Activated CD4-positive, alpha-beta T cell treated with anti-CD3 and anti-CD28 coated beads for 24 hours (primary cell): Measurements from ENCODE around the gene USHBP1.

ENCODE experiments used
- DNase-seq, 2 donors: peaks; one replicate each; pipeline ENCODE4 v3.0.0-alpha.2; 2020; ENCODE audit warnings: low read depth in 2 of 2

USHBP1 gene

GRCh38 chr19:17263712-17264640, 569 bp downstream of the USHBP1 start:
- DNase-seq: no peak

- DNase-seq: no peak
These were observed 2.0 kb downstream of the USHBP1 start for GRCh38 chr19:17262557-17262956.

DNA sequence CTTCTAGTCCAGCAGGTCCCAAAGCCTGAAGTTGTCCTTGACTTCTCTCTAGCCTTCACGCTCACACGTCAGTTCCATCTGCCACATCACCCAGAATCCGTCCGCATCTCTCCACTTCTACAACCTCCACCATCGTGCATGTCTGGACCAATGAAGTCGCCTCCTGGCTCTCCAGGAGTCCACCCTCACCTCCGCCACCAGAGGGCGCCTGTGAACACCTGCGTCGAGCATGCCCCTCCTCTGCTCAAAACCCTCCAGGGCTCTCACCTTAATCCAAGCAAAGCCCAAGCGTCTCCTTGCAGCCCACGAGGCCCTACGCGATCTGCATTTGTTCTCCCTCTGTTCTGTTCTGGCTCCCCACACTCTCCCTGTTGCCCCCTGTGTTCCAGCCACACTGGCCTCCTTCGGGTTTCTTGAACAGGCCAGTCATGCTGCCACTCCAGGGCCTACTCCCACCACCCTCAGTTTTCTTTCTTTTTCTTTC, 3.7 kb downstream of the USHBP1 start:
- DNase-seq: peak; percentile 85 to 90

DNA sequence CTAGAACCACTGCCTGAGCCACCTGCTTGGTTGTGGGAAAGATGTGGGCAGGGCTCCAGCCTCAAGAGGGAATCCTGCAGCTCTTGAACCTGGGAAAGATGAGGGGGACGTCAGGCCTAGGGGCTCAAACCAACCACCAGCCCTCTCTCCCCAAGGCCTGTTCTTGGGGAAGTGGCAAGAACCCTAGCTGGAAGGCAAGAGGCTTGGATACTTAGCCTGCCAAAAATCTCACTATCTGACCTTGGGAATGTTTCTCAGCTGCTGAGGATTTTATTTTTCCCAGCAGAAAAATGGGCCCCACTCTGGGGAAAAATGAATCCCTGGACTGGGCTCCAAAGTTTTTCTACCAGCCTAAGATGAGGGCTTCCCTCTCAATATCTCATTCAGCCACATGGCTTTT, 4.6 kb downstream of the USHBP1 start:
- no peak for DNase-seq

DNA sequence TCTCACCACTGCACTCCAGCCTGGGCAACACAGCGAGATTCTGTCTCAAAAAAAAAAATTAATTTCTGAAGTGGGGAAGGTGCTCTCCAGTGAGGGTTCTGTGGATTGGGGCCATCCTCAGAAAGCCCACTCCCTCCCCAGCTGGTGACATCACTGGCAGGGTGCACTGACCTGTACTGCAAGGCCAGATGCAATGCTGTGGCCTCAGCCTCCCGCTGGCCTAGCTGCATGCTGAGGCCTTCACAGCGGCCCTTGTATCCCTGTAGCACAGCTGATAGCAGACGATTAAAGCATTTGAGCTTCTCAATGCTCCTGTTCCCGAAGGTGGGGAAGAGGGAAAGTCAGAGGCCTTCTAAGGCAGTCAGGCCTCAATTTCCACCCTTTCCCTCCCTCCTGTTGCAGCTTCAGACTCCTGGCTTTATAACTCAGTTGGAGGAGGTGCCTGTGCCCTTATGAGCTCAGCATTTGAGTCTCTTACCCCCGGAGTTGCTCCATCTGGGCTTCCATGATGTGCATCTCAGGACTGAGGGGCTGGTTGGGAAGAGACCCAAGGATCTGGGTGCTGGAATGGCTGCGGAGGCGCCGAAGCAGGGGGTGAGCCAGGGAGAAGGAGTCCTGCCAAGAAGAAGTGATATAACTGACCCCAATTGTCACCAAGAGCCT, 5.3 kb downstream of the USHBP1 start:
- no peak for DNase-seq

GRCh38 chr19:17256130-17256529, 8.4 kb downstream of the USHBP1 start:
- DNase-seq: no peak

DNA sequence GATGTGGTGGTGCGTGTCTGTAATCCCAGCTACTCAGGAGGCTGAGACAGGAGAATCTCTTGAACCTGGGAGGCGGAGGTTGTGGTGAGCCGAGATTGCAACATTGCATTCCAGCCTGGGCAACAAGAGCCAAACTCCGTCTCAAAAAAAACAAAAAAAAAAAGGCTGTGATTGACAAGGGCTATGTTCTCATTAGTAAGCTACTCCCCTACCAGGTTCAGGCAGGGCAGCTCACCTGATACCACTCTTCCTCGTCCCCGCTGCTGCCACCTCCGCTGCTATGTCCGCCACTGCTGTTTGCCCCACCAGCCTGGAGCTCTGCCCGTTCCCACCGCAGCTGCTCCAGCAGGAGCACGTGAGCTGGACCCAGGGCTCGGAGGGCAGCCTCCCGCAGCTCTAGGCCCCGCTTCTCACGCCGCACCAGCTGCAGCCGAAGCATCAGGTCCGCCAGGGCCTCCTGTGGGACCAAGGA, 9.4 kb downstream of the USHBP1 start:
- DNase-seq: no peak

GRCh38 chr19:17254636-17255035, 9.9 kb downstream of the USHBP1 start:
- DNase-seq: no peak

DNA sequence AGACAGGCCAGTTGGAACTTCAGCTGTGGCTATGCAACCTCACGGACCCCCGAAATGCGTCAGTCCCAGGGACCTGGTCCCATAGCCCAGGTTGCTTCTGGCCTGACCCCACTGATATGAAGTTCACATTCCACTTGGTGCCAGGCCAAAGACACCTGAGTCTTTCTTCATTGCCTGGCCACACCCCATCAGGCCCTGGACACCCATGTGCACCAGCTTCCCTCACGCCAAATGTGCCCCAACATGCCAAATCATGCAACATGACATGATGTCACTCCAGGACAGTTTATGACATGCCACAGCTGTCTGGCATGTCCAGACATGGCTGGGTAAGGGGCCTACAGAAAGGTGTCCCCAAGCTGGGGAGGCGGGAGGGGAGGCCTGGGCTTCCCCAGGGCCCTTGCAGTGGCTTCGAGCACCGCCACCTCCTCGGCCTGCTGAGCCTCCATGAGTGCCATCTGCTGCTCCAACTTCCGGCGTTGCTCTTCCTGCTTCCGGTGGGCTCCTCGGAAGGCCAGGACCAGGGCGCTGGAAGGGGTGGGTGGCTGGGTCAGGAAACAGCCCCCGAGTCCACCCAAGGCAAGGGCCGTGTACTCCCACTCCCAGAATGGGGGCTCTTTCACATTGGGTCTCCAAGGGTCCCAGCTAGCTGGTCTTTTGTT, 14.5 kb downstream of the USHBP1 start:
- DNase-seq: no peak

DNA sequence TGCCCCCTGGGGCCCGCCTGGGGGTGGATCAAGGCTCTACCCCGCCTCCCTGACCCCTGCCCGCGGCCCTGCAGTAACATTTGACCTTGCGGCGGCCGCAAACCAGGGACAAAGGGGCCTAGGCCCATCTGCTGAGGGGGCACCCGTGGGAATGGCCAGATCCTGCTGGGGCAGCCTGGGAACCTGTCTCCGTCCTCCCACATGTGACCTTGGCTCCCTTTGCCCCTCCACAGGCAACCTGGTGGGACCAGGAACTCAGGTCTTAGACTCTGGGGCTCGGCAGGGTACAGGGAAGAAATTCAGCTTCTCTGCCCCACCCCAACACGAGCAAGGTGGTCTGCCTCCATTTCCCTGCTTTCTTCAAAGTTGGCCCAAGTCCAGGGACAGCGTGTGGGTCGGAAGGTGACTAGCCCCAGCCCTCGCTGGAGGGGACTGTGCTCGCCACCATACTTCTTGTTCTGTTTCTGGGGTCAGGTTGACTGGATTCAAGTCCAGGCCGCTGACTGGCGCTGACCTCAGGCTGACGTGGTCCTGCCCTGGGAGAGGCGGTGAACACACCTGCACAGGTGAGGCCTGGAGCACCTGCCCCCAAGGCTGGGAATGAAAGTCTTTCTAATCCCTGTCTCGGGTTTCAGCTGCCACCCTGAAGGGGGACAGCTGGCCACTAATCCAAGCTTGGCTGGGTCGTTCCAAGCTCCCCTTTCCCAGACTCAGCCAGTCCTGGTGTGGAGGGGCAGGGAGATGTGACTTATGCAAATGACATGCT, 16.4 kb downstream of the USHBP1 start:
- DNase-seq: no peak

DNA sequence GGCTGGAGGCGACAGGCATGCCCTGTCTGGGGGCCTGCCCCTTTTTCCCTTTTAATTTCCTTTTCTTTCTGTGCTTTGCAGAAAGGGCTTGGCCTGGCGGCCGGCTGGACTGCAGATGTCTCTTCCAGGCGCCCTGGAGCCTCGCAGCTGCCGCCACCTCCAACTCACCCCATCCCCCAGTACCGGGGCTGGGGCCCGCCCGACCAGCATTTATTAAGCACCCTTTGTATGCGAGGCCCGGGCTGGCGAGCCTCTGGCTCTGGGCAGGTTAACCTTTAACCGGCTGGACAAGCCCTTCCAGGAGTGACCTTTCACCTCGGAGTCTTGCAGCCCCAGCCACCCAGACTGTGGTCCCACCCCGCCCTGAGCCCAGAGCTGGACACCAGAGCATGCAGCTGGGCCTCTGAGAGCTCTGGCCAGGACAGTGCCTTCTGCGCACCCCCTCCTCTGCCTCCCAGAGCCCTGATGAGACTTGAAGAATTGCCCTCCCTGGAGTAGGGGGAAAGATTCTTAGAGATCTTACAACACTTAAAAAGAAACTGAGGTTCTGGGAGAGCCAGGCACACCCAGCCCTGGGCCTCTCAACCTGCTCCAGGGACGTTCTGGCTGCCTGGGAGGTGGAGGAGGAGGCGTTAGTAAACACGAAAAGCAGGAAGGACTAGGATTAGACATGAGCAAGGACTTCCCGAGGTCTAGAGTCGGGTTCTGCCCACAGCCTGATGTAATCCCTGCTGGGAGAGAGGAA, 17.7 kb downstream of the USHBP1 start:
- DNase-seq: no peak

DNA sequence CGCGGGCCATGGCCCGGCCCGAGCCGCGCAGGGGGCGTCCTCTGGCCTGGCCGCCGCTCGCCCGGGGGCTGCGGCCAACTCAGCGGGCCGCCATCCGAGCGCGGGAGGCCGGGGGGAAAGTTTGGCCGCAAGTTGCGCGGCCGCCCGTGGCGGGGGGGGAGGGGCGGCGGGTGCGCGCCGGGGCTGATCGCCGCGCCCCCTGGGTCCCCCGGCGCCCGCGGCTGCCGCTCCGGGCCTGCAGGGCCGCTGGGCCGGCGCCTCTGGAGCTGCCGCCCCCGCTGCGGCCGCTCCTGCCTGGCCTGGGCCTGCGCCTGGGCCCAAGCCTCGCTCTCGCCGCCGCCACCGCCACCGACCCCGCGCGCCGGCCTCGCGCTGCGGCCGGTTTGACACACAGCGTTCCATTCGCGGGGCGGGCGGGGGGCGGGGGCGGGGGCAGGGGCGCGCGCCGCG, 19.0 kb downstream of the USHBP1 start, which contains the start of gene NR2F6:
Gene NR2F6, minus strand, starts transcription at position 385 of the 450 bp plus-strand sequence. CDS start 699 bp downstream, outside the sequence.
- no peak for DNase-seq

GRCh38 chr19:17244618-17245534, 19.7 kb downstream of the USHBP1 start:
- DNase-seq: no peak

DNA sequence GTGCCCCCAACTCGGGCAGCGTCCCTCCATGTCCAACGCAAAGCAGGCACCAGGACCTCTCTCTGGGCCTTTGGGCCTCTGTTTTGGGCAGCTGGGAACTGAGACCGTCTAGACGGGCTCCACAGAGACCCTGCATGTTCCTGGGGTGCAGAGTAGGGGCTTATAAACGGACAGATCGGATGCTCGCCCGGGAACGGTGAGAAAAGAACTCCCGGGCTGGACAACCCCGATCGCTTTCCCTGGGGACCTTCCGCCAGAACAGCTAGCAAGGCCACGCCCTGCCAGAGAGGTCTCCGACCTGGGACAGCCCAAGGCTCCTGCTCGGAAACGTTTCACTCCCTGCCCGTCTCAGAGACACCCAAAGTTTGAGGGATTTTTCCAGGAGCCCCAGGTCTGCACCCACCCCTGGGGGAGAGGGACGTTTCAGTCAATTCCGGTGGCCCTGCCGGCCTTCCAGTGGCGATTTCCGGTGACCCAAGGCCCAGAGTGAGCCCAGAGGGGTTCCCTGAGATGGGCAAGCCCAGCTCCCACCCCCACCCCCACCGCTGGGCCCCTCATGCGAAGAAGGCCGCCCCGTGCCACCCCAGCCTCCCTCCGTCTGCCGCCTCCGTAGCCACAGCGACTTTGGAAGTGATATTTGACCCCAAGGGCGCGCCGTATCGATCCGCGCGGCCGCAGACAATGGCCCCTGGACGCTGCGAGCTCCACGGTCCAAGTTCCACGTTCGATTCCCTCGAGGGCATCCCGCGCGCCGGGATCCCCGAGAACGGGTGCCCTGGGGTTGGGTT, 20.5 kb downstream of the USHBP1 start:
- no peak for DNase-seq

- DNase-seq: no peak
These were observed 21.2 kb downstream of the USHBP1 start for GRCh38 chr19:17243211-17243829.

DNA sequence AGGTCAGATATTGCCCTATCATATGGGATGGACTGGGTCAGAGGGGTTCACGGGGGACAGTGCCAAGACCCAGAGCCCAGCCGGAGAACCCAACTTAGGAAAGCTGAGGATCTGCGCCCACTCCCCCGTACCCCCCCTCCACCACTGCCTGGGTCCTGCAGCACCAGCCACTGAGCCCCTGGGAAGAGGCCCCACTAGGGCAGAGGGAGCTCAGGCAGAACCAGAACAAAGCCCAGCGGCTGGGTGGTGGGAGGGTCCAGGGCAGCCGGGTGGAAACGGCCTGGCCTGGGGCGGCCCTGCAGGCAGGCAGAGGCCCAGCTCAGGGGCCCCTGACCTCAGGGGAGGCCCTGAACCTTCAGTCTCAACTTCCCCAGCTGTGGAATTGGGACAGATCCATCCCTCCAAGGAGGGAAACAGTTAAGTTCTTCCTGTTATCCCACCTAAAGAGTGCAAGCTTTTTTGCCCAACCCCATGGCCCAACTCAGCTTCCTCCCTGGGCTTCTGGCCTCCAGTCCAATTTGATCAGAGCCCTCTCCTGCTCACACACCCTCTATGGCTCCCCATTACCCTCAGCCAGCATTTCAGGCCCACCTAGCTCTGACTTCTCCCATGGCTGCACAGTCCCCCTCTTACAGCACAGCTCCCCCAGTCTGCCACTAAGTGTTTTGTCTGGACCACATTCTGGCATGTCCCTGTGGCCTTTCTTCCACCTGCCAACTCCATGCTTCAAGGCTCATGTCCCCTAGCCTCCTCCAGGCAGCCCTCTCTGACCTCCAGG, 21.9 kb downstream of the USHBP1 start:
- DNase-seq: no peak

DNA sequence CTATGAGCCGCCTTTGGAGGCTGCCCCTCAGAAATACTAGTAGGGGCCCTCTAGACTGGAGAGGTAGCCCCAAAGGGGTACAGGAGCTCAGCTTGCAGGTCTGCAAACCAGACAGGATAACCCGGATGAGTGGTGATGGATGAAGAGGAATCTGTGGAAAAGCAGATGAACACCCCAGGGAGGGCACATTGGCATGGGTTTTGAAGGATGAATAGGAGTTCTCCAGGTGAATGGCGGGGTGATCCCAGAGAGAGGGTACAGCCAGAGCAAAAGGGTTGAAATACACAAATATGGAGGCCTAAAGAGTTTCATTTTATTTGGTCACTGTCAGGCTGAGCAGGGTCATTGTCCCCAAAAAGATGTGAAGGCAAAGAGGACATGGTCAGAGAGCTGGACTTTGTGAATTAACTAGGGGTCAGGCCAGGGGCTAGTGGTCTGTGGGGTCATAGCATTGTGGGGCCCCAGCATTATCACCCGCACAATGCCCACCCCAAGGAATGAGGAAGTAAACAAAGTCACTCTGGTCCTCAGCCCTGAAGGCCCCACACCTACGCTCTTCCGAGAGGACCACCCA, 23.6 kb downstream of the USHBP1 start:
- no peak for DNase-seq
